Measurements from ENCODE around the gene RIMKLB. TPM values are rescaled to one million over a fixed set of nuclear protein-coding genes. Genes with fewer than 3 reads are reported as not detected.

Gene RIMKLB
- total and polyA plus RNA-seq, 9 donors, result 32.3 to 118 (median 42.6) TPM

GRCh38 chr12:8665759-8666158 is 32.0 kb upstream of the RIMKLB start:
- DNase-seq, result no peak
- intact Hi-C loops (cut with DNase I), result no loop called here
- no peaks in the 10 kb centered on the region for H3K9me3 ChIP-seq
- no peaks in the 10 kb centered on the region for H3K36me3 ChIP-seq
- 66 to 82% (median 79%) methylated on average over 4 of the region's 4 CpGs for WGBS, 3 donors
- no peaks in the 10 kb centered on the region for H3K4me1 ChIP-seq (ENCODE audit: insufficient read depth)
- no peak overlapping the region for H3K4me3 ChIP-seq
- TF ChIP-seq POLR2A (IDR thresholded peaks at IDR 0.05), result no peak
- TF ChIP-seq EP300 (IDR thresholded peaks at IDR 0.05), result no peak
- TF ChIP-seq, protein P1, sequence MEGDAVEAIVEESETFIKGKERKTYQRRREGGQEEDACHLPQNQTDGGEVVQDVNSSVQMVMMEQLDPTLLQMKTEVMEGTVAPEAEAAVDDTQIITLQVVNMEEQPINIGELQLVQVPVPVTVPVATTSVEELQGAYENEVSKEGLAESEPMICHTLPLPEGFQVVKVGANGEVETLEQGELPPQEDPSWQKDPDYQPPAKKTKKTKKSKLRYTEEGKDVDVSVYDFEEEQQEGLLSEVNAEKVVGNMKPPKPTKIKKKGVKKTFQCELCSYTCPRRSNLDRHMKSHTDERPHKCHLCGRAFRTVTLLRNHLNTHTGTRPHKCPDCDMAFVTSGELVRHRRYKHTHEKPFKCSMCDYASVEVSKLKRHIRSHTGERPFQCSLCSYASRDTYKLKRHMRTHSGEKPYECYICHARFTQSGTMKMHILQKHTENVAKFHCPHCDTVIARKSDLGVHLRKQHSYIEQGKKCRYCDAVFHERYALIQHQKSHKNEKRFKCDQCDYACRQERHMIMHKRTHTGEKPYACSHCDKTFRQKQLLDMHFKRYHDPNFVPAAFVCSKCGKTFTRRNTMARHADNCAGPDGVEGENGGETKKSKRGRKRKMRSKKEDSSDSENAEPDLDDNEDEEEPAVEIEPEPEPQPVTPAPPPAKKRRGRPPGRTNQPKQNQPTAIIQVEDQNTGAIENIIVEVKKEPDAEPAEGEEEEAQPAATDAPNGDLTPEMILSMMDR (IDR thresholded peaks at IDR 0.05), result no peak
- H3K27ac ChIP-seq, result no peak overlapping the region
- H3K27me3 ChIP-seq, result no peaks in the 10 kb centered on the region

- Histone ChIP-seq H3K27me3 (no peaks in the 10 kb centered on the region), H3K4me3 (no peak overlapping the region), H3K9me3 (no peaks in the 10 kb centered on the region), H3K27ac (no peak overlapping the region), H3K4me1 (ENCODE audit: insufficient read depth) (no peaks in the 10 kb centered on the region), H3K36me3 (no peaks in the 10 kb centered on the region)
- intact Hi-C loops (cut with DNase I), result no loop called here
- 58 to 69% (median 66%) methylated on average over 2 of the region's 2 CpGs for WGBS, 3 donors
- TF ChIP-seq POLR2A (IDR thresholded peaks at IDR 0.05) (no peak), EP300 (IDR thresholded peaks at IDR 0.05) (no peak)
- TF ChIP-seq, protein P1 (IDR thresholded peaks at IDR 0.05), result no peak
- DNase-seq, result no peak
These were observed 30.5 kb upstream of the RIMKLB start for GRCh38 chr12:8667270-8667669.

DNA sequence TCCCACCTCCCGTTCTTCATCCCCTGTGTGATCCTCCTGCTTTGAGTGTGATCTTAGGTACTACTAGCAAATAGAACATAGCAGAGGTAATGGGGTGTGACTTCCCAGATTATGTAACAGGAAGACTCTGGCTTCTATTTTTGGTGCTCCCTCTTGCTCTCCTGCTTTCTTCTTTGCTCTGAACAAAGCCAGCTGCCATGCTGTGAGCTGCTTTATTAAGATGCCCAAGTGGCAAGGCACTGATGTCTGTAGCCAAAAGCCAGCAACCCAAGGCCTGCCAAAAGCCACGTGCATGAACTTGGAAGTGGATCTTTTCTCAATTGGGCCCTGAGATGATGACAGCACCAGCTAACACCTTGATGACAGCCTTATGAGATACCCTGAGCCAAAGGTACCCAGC is 29.4 kb upstream of the RIMKLB start:
- H3K27ac ChIP-seq, result no peak overlapping the region
- WGBS, 3 donors, result 71 to 77% (median 76%) methylated on average over 2 of the region's 2 CpGs
- no peaks in the 10 kb centered on the region for H3K36me3 ChIP-seq
- no peaks in the 10 kb centered on the region for H3K27me3 ChIP-seq
- intact Hi-C loops (cut with DNase I), result no loop called here
- H3K4me3 ChIP-seq, result no peak overlapping the region
- no peaks in the 10 kb centered on the region for H3K9me3 ChIP-seq
- no peak for DNase-seq
- TF ChIP-seq POLR2A (IDR thresholded peaks at IDR 0.05), result no peak
- TF ChIP-seq EP300 (IDR thresholded peaks at IDR 0.05), result no peak
- TF ChIP-seq, protein P1 (IDR thresholded peaks at IDR 0.05), result no peak
- no peaks in the 10 kb centered on the region for H3K4me1 ChIP-seq (ENCODE audit: insufficient read depth)

DNA sequence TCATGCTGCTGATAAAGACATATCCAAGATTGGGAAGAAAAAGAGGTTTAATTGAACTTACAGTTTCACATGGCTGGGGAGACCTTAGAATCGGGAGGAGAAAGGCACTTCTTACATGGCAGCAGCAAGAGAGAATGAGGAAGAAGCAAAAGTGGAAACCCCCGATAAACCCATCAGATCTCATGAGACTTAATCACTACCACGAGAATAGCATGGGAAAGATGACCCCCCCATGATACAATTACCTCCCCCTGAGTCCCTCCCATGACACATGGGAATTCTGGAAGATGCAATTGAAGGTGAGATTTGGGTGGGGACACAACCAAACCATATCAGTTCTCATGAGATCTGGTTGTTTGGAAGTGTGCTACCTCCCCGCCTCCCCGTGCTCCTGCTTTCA is 25.4 kb upstream of the RIMKLB start:
- TF ChIP-seq, protein P1 (IDR thresholded peaks at IDR 0.05), result no peak

More for the DNA sequence above, 25.4 kb upstream of the RIMKLB start:
- Histone ChIP-seq H3K9me3 (no peaks in the 10 kb centered on the region), H3K4me1 (ENCODE audit: insufficient read depth) (no peaks in the 10 kb centered on the region), H3K27ac (no peak overlapping the region), H3K36me3 (no peaks in the 10 kb centered on the region), H3K4me3 (no peak overlapping the region), H3K27me3 (no peaks in the 10 kb centered on the region)
- intact Hi-C loops (cut with DNase I), result loop anchor here in 2 of 4 donors (10.0 kb wide), 2 partner anchors 152 to 372 kb away; partner anchors contain the start of gene A2ML1 (in 1 of the 2)
- no peak for DNase-seq
- WGBS, 3 donors, result 86 to 96% (median 89%) methylated on average over 5 of the region's 5 CpGs
